HG02981 (cell line): ENCODE results near the gene ZKSCAN8.

Source experiments
- ATAC-seq: cut with Tn5 transposase; IDR thresholded peaks from one replicate; pipeline ENCODE4 v1.9.1; 2021; ENCODE audit warnings: mild to moderate bottlenecking, moderate library complexity; ENCODE audit not compliant: unreplicated experiment

ZKSCAN8 gene

GRCh38 chr6:28205879-28206278 lies 64.2 kb downstream of the ZKSCAN8 start:
- ATAC-seq = no peak

GRCh38 chr6:28206527-28206926 lies 64.8 kb downstream of the ZKSCAN8 start:
- ATAC-seq = no peak

DNA sequence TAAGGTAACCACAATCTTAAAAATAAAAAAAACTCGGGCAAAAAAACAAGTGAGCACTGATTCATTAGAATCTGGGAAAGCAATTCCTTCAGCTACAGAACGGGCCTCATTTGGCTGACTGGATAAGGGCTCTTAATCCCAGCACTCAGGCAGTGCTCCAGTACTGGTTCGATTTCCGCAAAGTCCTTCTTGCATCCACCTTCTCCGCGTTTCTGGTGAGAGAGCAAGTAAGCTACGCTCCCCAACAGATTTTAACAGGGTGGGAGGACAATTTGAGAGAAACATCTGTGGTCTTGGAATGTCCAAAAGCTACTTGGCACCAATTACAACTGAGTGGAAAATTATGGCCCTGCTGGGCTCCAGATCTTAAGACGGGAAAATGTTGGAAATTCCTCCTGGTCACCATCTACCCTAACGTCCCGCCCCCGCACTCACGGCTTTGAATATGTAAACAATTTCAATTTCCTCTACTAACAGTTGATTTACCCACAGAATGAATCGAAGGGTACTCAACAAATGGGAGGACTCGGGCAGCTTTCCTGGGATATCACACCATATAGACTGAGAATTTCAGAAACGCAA lies 65.3 kb downstream of the ZKSCAN8 start:
- no peak for ATAC-seq

- no peak for ATAC-seq
These were observed 65.9 kb downstream of the ZKSCAN8 start for GRCh38 chr6:28207510-28208110.

- no peak for ATAC-seq
These were observed 66.5 kb downstream of the ZKSCAN8 start for GRCh38 chr6:28208111-28208659.
